T-cell (primary cell): ENCODE measurements around the gene PLEKHA4. TPM values are rescaled to one million over a fixed set of nuclear protein-coding genes. Genes with fewer than 3 reads are reported as not detected.
"Not testable (repeated sequence)": the region's sequence is repeated elsewhere in the genome, so short reads cannot be mapped to it uniquely, and the experiment has no call there.

ENCODE experiments used
- ATAC-seq, 4 experiments: fragments of 200-7000 bp in 3 of 4; fragments of 150-1000 bp in 1 of 4; cut with Tn5 transposase; replicated peaks in 1 of 4; 1 replicate in 3 of 4; 2 replicates in 1 of 4; pipeline ENCODE4 v1.10.0; 2021; ENCODE audit warnings: moderate library complexity in 3 of 4, mild to moderate bottlenecking in 2 of 4, moderate number of reproducible peaks in 1 of 4
- CTCF ChIA-PET, 2 donors: fragments of 300-600 bp; sonication (Branson Sonifier 250); formaldehyde crosslinking; loops; one replicate each; lab custom pipeline; 2022; ENCODE audit warnings: antibody characterized with exemption in 2 of 2; lab: Charles Lee
- POLR2A ChIA-PET, 2 donors: fragments of 300-600 bp; sonication (Branson Sonifier 250); formaldehyde crosslinking; loops; one replicate each; lab custom pipeline; 2022; ENCODE audit warnings: antibody characterized with exemption in 2 of 2; lab: Charles Lee
- DNase-seq, 35 experiments: peaks; one replicate each; pipeline versions ENCODE4 v3.0.0 to v3.0.0-alpha.2; 2013 to 2023
- H3K27ac ChIP-seq: one replicate; pipeline ENCODE4 v1.5.1; 2013; ENCODE audit warnings: low read length
- H3K27me3 ChIP-seq, 2 experiments: replicated peaks in 1 of 2; 1 replicate in 1 of 2; 2 replicates in 1 of 2; pipeline versions ENCODE4 v1.6.1 to v1.7.0; 2013; ENCODE audit warnings: low read length in 1 of 2, mixed read lengths in 1 of 2; ENCODE audit not compliant: control insufficient read depth in 2 of 2, insufficient read depth in 2 of 2; ENCODE audit errors: extremely low read depth in 1 of 2
- H3K36me3 ChIP-seq, 2 donors: 1 replicate in 1 of 2; 2 replicates in 1 of 2; pipeline versions ENCODE4 v1.6.1 to v1.7.0; 2013; ENCODE audit warnings: low read length in 1 of 2; ENCODE audit not compliant: control insufficient read depth in 2 of 2, insufficient read depth in 1 of 2; ENCODE audit errors: extremely low read depth in 1 of 2
- H3K4me1 ChIP-seq, 2 experiments: 1 replicate in 1 of 2; 2 replicates in 1 of 2; pipeline versions ENCODE4 v1.6.1 to v1.7.0; 2013; ENCODE audit warnings: low read length in 2 of 2, mixed read lengths in 1 of 2; ENCODE audit not compliant: insufficient read depth in 2 of 2, control insufficient read depth in 1 of 2; ENCODE audit errors: extremely low read depth in 1 of 2
- H3K4me3 ChIP-seq, 2 donors: 1 replicate in 1 of 2; 2 replicates in 1 of 2; pipeline versions ENCODE4 v1.5.1 to v1.7.0; 2013; ENCODE audit warnings: mild to moderate bottlenecking in 2 of 2, low read length in 1 of 2, moderate library complexity in 1 of 2; ENCODE audit not compliant: control insufficient read depth in 1 of 2; ENCODE audit errors: extremely low read depth in 1 of 2
- H3K9me3 ChIP-seq: 2 replicates; pipeline ENCODE4 v1.7.0; 2013
- H3K27ac Mint-ChIP-seq, 2 donors: one replicate each; pipeline ENCODE4 v1.8.0; 2020 to 2021; ENCODE audit warnings: mild to moderate bottlenecking in 2 of 2, mixed read lengths in 2 of 2
- H3K27me3 Mint-ChIP-seq, 2 donors: one replicate each; pipeline ENCODE4 v1.8.0; 2021 to 2022; ENCODE audit warnings: mixed read lengths in 2 of 2
- H3K36me3 Mint-ChIP-seq: one replicate; pipeline ENCODE4 v1.8.0; 2021; ENCODE audit warnings: mixed read lengths
- H3K4me1 Mint-ChIP-seq, 3 donors: one replicate each; pipeline ENCODE4 v1.8.0; 2020 to 2022; ENCODE audit warnings: mixed read lengths in 3 of 3, mild to moderate bottlenecking in 1 of 3
- H3K4me3 Mint-ChIP-seq, 3 donors: one replicate each; pipeline ENCODE4 v1.8.0; 2020 to 2022; ENCODE audit warnings: mild to moderate bottlenecking in 3 of 3, mixed read lengths in 3 of 3, moderate library complexity in 3 of 3
- H3K9me3 Mint-ChIP-seq, 3 donors: one replicate each; pipeline ENCODE4 v1.8.0; 2020 to 2022; ENCODE audit warnings: mixed read lengths in 3 of 3
- WGBS: methylation state at CpG from one replicate; pipeline ENCODE4 v1.1.5; 2013; ENCODE audit warnings: missing lambda C conversion rate; ENCODE audit not compliant: insufficient coverage; 5-methylcytosine and 5-hydroxymethylcytosine counted together
- total RNA-seq, 35 experiments: library from RNA in 6 of 35; stranded (reverse) in 6 of 35; fragments of 120-200 nt in 1 of 35; gene quantifications; one replicate each; pipeline versions ENCODE4 v1.2.1 to v1.2.4 and lab custom pipeline; 2013 to 2026

The PLEKHA4 gene
- total RNA-seq, 5 donors from 2014 or later (not counting 1 experiment from before 2014, with no cell fraction given): 2.7 to 11.8 (median 5.2) TPM

GRCh38 chr19:48874303-48875135 lies 6.1 kb upstream of the PLEKHA4 start:
- Histone ChIP-seq H3K36me3 (peaks cover 3 to 28% of the 10 kb centered on the region in 2 donors), H3K27me3 (no peaks in the 10 kb centered on the region), H3K4me3 (peak overlapping the region; percentile 17 to 35), H3K9me3 (no peaks in the 10 kb centered on the region), H3K4me1 (peaks cover 18 to 42% of the 10 kb centered on the region in 2 experiments), H3K27ac (peak overlapping the region; percentile 98)
- Mint-ChIP-seq H3K27ac (peak overlapping the region; percentile 99 to 100), H3K4me1 (peaks cover 41 to 50% (median 48%) of the 10 kb centered on the region in 3 donors), H3K27me3 (no peaks in the 10 kb centered on the region), H3K4me3 (peak overlapping the region; percentile 98 to 100 (median 99)), H3K9me3 (no peaks in the 10 kb centered on the region), H3K36me3 (peaks cover 41% of the 10 kb centered on the region)
- ChIA-PET CTCF (no interaction called here), POLR2A (interaction anchor here (0.5 to 1.1 kb wide), 6 partner anchors 101 to 1326 kb away, joined by 3 to 5 read pairs (median 3); no protein-coding TSS in a partner anchor)
- DNase-seq (peak in 4 of 35 experiments; percentile 27 to 52 (median 40)), ATAC-seq (peak in 2 of 4 experiments; percentile 3 to 8)
- WGBS: 55% methylated on average over 7 of the region's 17 CpGs

- H3K9me3 Mint-ChIP-seq: no peaks in the 10 kb centered on the region
- H3K27ac Mint-ChIP-seq: peak overlapping the region; percentile 99 to 100
- H3K36me3 Mint-ChIP-seq: peaks cover 40% of the 10 kb centered on the region
- H3K4me1 Mint-ChIP-seq: peaks cover 40 to 48% (median 48%) of the 10 kb centered on the region in 3 donors
- Histone ChIP-seq H3K9me3 (no peaks in the 10 kb centered on the region), H3K4me3 (peak overlapping the region; percentile 81 to 99), H3K4me1 (peaks cover 18 to 42% of the 10 kb centered on the region in 2 experiments), H3K27me3 (peaks cover 0 to 3% of the 10 kb centered on the region in 2 experiments), H3K27ac (peak overlapping the region; percentile 98), H3K36me3 (peaks cover 3 to 28% of the 10 kb centered on the region in 2 donors)
- H3K4me3 Mint-ChIP-seq: peak overlapping the region; percentile 98 to 100 (median 99)
- 95% methylated on average over 5 of the region's 14 CpGs for WGBS
- H3K27me3 Mint-ChIP-seq: no peaks in the 10 kb centered on the region
- POLR2A ChIA-PET: interaction anchor here (0.5 to 0.8 kb wide), 4 partner anchors 102 to 299 kb away, joined by 3 to 5 read pairs (median 3); no protein-coding TSS in a partner anchor
- ATAC-seq (no peak), DNase-seq (no peak)
- CTCF ChIA-PET: no interaction called here
These were observed 5.3 kb upstream of the PLEKHA4 start for GRCh38 chr19:48873476-48874302.

- no peaks in the 10 kb centered on the region for H3K9me3 ChIP-seq
- peaks cover 35 to 48% (median 42%) of the 10 kb centered on the region in 3 donors for H3K4me1 Mint-ChIP-seq
- ATAC-seq (peak; percentile 47 to 57 (median 54)), DNase-seq (peak; percentile 43 to 93 (median 70))
- peak overlapping the region; percentile 98 to 100 (median 99) for H3K4me3 Mint-ChIP-seq
- peak overlapping the region; percentile 99 to 100 for H3K27ac Mint-ChIP-seq
- peaks cover 3 to 28% of the 10 kb centered on the region in 2 donors for H3K36me3 ChIP-seq
- WGBS: 0% methylated on average over 6 of the region's 14 CpGs
- H3K4me1 ChIP-seq: peaks cover 18 to 42% of the 10 kb centered on the region in 2 experiments
- H3K27me3 ChIP-seq: peaks cover 0 to 6% of the 10 kb centered on the region in 2 experiments
- no peaks in the 10 kb centered on the region for H3K9me3 Mint-ChIP-seq
- peaks cover 0 to 2% of the 10 kb centered on the region in 2 donors for H3K27me3 Mint-ChIP-seq
- ChIA-PET POLR2A (interaction anchor here (0.5 to 0.6 kb wide), 5 partner anchors 21 to 298 kb away, joined by 3 to 4 read pairs (median 3); partner anchors contain the start of gene NUCB1 (in 1 of the 2)), CTCF (no interaction called here)
- H3K27ac ChIP-seq: peak overlapping the region; percentile 98
- peak overlapping the region; percentile 81 to 99 for H3K4me3 ChIP-seq
- peaks cover 36% of the 10 kb centered on the region for H3K36me3 Mint-ChIP-seq
These were observed 4.6 kb upstream of the PLEKHA4 start for GRCh38 chr19:48872884-48873475.

GRCh38 chr19:48872182-48872883 lies 3.9 kb upstream of the PLEKHA4 start, which contains the start of gene PPP1R15A:
PPP1R15A (plus strand) TSS chr19:48872421; CDS start chr19:48873234, 813 bp downstream.
- Mint-ChIP-seq H3K27ac (peak within 1 kb of the TSS; percentile 99 to 100), H3K36me3 (peaks cover 33% of the 10 kb centered on the region), H3K27me3 (peaks cover 0 to 2% of the 10 kb centered on the region in 2 donors), H3K4me3 (peak within 1 kb of the TSS; percentile 98 to 100 (median 99)), H3K4me1 (peaks cover 34 to 48% (median 40%) of the 10 kb centered on the region in 3 donors), H3K9me3 (no peaks in the 10 kb centered on the region)
- H3K4me1 ChIP-seq: peaks cover 18 to 42% of the 10 kb centered on the region in 2 experiments
- ATAC-seq (peak; percentile 52 to 59 (median 57)), DNase-seq (peak; percentile 90 to 100 (median 97))
- peak within 1 kb of the TSS; percentile 81 to 99 for H3K4me3 ChIP-seq
- under 1% methylated on average over 50 of the region's 53 CpGs for WGBS
- H3K9me3 ChIP-seq: no peaks in the 10 kb centered on the region
- ChIA-PET CTCF (interaction anchor here in 1 of 2 donors (0.5 to 1.0 kb wide), 4 partner anchors 14 to 231 kb away, joined by 3 to 5 read pairs (median 4); no protein-coding TSS in a partner anchor), POLR2A (interaction anchor here (0.5 to 1.2 kb wide), 6 partner anchors 10 to 121 kb away, joined by 3 to 5 read pairs (median 4); partner anchors contain the start of genes GYS1 (in 1 of the 2), NUCB1 (in 1 of the 2) and RUVBL2 (in 1 of the 2))
- peaks cover 0 to 11% of the 10 kb centered on the region in 2 experiments for H3K27me3 ChIP-seq
- H3K27ac ChIP-seq: peak within 1 kb of the TSS; percentile 98
- peaks cover 3 to 26% of the 10 kb centered on the region in 2 donors for H3K36me3 ChIP-seq

- not testable (repeated sequence) for H3K9me3 ChIP-seq, DNase-seq, ATAC-seq, H3K9me3 Mint-ChIP-seq, H3K27ac ChIP-seq, H3K27me3 Mint-ChIP-seq
- Histone ChIP-seq H3K4me1 (peaks cover 18 to 42% of the 10 kb centered on the region in 2 experiments), H3K4me3 (peak overlapping the region; percentile 15 to 81), H3K36me3 (peaks cover 3 to 25% of the 10 kb centered on the region in 2 donors), H3K27me3 (peaks cover 0 to 14% of the 10 kb centered on the region in 2 experiments)
- ChIA-PET POLR2A (interaction anchor here in 1 of 2 donors (0.6 to 1.2 kb wide), 3 partner anchors 9 to 122 kb away, joined by 3 to 5 read pairs (median 5); partner anchors contain the start of genes GYS1 and RUVBL2), CTCF (interaction anchor here in 1 of 2 donors (0.5 to 1.0 kb wide), 6 partner anchors 14 to 605 kb away, joined by 3 to 5 read pairs (median 4); no protein-coding TSS in a partner anchor)
- H3K4me1 Mint-ChIP-seq: peaks cover 34 to 48% (median 40%) of the 10 kb centered on the region in 3 donors
- H3K4me3 Mint-ChIP-seq: peak overlapping the region; percentile 98 to 100 (median 99)
- peak overlapping the region; percentile 99 to 100 for H3K27ac Mint-ChIP-seq
- peaks cover 33% of the 10 kb centered on the region for H3K36me3 Mint-ChIP-seq
- no CpG with 5 or more reads among the region's 31 CpGs for WGBS
These were observed 3.2 kb upstream of the PLEKHA4 start for GRCh38 chr19:48871471-48872181.
